Stimulated activated CD8-positive, alpha-beta memory T cell treated with anti-CD3 and anti-CD28 coated beads, Interleukin-2, amount 100 ng/mL, for 48 hours (primary cell): ENCODE data around the gene TUBA1A.
"Not testable (repeated sequence)": the region's sequence is repeated elsewhere in the genome, so short reads cannot be mapped to it uniquely, and the experiment has no call there.

Source experiments
- DNase-seq, 2 donors: peaks; one replicate each; pipeline ENCODE4 v3.0.0-alpha.2; 2020; ENCODE audit warnings: low read depth in 2 of 2

The TUBA1A gene

DNA sequence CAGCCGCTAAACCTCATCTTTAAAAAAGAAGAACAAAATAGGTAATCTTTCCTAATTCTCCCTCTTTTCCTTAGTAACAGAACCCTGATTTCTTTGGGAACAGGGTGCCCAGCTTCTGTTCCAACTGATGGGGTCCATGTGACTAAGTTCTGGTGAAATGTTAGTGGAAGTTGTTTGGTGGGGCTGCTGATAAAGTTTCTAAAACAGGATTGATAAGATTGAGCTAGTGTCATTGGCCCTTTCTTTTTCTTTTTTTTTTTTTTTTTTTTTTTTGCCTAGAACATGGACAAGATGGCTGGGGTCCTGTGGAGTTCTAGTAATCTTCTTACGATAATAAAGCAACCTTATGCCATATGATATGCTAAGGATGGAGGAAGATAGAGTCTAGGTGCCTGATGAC is 41.5 kb downstream of the TUBA1A start:
- no peak for DNase-seq

- DNase-seq: no peak
These were observed 42.5 kb downstream of the TUBA1A start for GRCh38 chr12:49146406-49146805.

DNA sequence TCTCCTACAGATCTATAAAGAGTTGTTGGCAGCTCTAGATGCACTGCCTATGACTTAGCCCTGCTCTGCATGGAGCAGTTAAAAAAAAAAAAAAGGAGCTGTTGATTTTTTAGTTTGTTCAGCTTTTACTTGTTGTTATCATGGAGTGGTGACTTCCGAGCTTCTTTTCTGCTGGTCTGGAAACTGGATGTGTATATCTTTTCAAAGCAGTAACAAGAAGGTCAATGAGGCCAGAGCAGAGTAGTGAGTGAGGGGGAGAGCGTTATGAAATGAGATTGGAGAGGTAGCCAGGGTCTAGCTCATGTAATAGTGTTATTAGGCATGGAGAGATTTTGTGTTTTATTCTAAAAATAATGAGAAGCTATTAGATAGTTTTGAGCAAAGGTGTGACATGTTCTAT is 44.5 kb downstream of the TUBA1A start:
- DNase-seq: no peak

DNA sequence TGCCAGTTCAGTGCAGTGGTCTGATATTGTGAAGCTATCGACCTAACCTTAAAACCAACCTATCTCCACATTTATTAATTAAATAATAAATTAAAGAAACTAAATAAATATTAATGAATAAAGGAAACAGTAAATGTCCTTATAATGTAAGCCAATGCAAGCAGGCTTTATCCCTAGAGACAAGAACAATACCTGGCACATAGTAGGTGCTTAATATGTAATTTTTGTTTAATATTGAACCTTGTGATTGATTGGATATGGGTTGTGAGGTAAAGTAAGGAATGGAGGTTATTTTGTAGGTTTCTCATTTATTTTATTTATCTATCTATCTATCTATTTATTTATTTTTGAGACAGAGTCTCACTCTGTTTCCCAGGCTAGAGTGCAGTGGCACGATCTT is 49.9 kb downstream of the TUBA1A start:
- no peak for DNase-seq

DNA sequence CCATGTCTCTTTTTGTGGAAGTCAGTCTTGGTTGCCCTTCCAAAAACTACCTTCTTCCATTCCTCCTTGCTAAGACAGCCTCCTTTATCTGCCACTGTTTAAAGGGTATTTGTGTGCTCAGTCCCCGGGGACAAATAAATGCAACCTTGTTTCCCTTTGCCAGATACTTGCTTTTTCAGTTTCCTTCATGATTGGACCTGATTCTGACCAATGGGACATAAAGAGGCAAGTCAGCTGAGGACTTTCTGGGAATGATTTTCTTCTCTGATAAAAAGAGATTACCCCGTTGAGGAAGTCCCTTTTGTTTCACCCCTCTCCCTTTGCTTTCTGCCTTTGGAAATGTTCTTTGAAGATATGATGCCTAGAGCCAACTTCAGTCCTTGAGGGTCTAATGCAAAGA is 50.3 kb downstream of the TUBA1A start:
- DNase-seq: no peak

GRCh38 chr12:49137476-49137875 is 51.4 kb downstream of the TUBA1A start:
- DNase-seq: no peak

GRCh38 chr12:49136997-49137396 is 51.9 kb downstream of the TUBA1A start:
- DNase-seq: not testable (repeated sequence)
